ENCODE results near the gene JAM3. TPM values are rescaled to one million over a fixed set of nuclear protein-coding genes. Genes with fewer than 3 reads are reported as not detected.
A peak's percentile ranks its signal among the peaks of the same experiment; 100 is the strongest.

Gene JAM3
- total RNA-seq, 1 donor from 2014 or later: 68.1 TPM

DNA sequence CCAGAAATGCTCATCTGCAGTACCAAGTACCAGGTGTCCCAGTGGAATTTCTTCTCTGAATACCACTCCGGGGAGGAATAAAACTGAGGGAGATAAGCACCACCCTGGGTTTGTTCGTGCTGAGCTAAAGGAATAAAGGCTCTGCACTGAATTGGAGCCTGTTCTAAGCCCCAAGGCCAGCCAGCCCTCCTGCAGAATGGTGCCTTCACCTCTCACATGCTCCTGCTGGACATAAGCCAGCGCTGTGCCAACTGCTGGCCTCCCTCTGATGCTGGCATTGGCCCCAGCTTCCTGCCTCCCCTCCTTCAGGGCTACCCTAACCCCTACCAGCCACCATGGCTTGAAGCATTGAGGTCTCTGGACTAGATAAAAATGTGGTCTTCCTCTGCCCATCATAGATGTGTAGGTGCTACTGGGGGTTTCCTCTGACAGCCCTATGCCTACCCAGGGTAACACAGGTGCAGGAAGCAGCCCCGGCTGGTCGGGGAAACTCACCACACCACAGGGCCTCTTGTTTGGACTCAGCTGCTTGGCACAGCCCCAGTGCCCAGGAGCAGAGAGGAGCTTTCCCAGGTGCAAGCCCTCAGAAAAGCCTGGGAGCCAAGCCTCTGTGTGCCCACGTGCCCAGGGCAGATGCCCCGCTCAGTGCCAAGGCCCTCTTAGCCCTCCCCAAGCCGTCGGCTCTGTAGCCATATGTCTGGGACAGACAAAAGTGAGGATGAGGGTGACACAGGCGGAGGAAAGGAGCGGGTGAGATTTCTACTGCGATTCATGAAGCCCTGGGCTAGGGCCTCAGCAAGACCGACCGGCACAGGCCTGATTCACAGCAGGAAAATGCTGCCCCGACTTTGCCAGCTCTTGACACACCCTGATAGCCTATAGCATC, 34.1 kb upstream of the JAM3 start:
- Histone ChIP-seq H3F3A (ENCODE audit: low read depth) (peaks cover 36% of the 10 kb centered on the region), H3K9me3 (ENCODE audit: low read depth) (no peaks in the 10 kb centered on the region), H3K79me2 (ENCODE audit: low read depth) (no peaks in the 10 kb centered on the region), H2AFZ (replicated peaks) (peak overlapping the region; percentile 18), H3K9ac (no peak overlapping the region), H4K20me1 (ENCODE audit: low read depth) (no peaks in the 10 kb centered on the region), H3K4me2 (peak overlapping the region; percentile 63), H3K4me3 (no peak overlapping the region), H3K27me3 (peaks cover 29% of the 10 kb centered on the region), H3K36me3 (no peaks in the 10 kb centered on the region), H3K4me1 (peaks cover 37% of the 10 kb centered on the region), H3K27ac (no peak overlapping the region)
- peaks cover 74% of the 10 kb centered on the region for H3K4me1 Mint-ChIP-seq
- H3K27ac Mint-ChIP-seq: no peak overlapping the region
- peak overlapping the region; percentile 48 for H3K4me3 Mint-ChIP-seq
- H3K27me3 Mint-ChIP-seq (ENCODE audit: insufficient read depth, low read depth): peaks cover 35% of the 10 kb centered on the region
- no peaks in the 10 kb centered on the region for H3K36me3 Mint-ChIP-seq
- H3K9me3 Mint-ChIP-seq: no peaks in the 10 kb centered on the region
- DNase-seq (ENCODE audit: low spot score): no peak
- TF ChIP-seq, protein P1, sequence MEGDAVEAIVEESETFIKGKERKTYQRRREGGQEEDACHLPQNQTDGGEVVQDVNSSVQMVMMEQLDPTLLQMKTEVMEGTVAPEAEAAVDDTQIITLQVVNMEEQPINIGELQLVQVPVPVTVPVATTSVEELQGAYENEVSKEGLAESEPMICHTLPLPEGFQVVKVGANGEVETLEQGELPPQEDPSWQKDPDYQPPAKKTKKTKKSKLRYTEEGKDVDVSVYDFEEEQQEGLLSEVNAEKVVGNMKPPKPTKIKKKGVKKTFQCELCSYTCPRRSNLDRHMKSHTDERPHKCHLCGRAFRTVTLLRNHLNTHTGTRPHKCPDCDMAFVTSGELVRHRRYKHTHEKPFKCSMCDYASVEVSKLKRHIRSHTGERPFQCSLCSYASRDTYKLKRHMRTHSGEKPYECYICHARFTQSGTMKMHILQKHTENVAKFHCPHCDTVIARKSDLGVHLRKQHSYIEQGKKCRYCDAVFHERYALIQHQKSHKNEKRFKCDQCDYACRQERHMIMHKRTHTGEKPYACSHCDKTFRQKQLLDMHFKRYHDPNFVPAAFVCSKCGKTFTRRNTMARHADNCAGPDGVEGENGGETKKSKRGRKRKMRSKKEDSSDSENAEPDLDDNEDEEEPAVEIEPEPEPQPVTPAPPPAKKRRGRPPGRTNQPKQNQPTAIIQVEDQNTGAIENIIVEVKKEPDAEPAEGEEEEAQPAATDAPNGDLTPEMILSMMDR (IDR thresholded peaks at IDR 0.05): no peak
- TF ChIP-seq EZH2 (IDR thresholded peaks at IDR 0.05): no peak
- TF ChIP-seq EZH2phosphoT487 (IDR thresholded peaks at IDR 0.05): no peak

DNA sequence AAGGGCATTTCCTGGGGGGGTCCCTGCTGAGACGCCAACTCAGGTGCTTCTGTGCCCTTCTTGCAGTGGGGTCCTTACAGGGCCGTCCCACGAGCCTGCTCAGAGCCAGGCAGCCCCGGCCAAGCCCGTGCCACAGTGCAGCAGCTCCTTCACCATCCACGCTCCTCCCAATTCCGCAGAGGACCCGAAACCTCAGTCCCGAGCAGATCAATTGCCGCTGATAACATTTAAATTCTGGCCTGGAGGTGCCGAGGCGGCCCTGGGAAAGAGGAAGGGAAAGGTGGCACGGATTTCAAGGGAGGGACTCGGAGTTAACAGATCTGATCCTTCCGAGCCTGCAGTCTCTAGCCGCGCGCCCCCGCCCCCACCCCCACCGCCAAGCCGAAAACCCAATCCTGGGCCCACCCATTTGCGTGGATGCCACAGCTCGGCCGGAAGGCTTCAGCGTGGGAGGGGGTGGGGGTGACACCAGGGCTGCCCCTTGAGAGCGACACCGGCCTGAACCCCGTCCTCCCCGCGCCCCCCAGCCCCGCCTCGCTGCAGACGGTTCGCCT, 32.3 kb upstream of the JAM3 start:
- Histone ChIP-seq H3K36me3 (no peaks in the 10 kb centered on the region), H3K9ac (no peak overlapping the region), H3K4me3 (peak overlapping the region; percentile 63), H3K79me2 (ENCODE audit: low read depth) (no peaks in the 10 kb centered on the region), H3K4me2 (peak overlapping the region; percentile 77), H3K27ac (no peak overlapping the region), H4K20me1 (ENCODE audit: low read depth) (no peaks in the 10 kb centered on the region), H3K27me3 (peaks cover 12% of the 10 kb centered on the region), H3K9me3 (ENCODE audit: low read depth) (no peaks in the 10 kb centered on the region), H3K4me1 (peaks cover 44% of the 10 kb centered on the region), H3F3A (ENCODE audit: low read depth) (peaks cover 36% of the 10 kb centered on the region), H2AFZ (replicated peaks) (peak overlapping the region; percentile 84)
- DNase-seq (ENCODE audit: low spot score): peak; percentile 47
- peaks cover 25% of the 10 kb centered on the region for H3K27me3 Mint-ChIP-seq (ENCODE audit: insufficient read depth, low read depth)
- H3K36me3 Mint-ChIP-seq: no peaks in the 10 kb centered on the region
- H3K9me3 Mint-ChIP-seq: no peaks in the 10 kb centered on the region
- H3K27ac Mint-ChIP-seq: no peak overlapping the region
- H3K4me1 Mint-ChIP-seq: peaks cover 78% of the 10 kb centered on the region
- peak overlapping the region; percentile 84 for H3K4me3 Mint-ChIP-seq
- no peak for TF ChIP-seq EZH2 (IDR thresholded peaks at IDR 0.05)
- no peak for TF ChIP-seq EZH2phosphoT487 (IDR thresholded peaks at IDR 0.05)
- TF ChIP-seq, protein P1 (IDR thresholded peaks at IDR 0.05): no peak

DNA sequence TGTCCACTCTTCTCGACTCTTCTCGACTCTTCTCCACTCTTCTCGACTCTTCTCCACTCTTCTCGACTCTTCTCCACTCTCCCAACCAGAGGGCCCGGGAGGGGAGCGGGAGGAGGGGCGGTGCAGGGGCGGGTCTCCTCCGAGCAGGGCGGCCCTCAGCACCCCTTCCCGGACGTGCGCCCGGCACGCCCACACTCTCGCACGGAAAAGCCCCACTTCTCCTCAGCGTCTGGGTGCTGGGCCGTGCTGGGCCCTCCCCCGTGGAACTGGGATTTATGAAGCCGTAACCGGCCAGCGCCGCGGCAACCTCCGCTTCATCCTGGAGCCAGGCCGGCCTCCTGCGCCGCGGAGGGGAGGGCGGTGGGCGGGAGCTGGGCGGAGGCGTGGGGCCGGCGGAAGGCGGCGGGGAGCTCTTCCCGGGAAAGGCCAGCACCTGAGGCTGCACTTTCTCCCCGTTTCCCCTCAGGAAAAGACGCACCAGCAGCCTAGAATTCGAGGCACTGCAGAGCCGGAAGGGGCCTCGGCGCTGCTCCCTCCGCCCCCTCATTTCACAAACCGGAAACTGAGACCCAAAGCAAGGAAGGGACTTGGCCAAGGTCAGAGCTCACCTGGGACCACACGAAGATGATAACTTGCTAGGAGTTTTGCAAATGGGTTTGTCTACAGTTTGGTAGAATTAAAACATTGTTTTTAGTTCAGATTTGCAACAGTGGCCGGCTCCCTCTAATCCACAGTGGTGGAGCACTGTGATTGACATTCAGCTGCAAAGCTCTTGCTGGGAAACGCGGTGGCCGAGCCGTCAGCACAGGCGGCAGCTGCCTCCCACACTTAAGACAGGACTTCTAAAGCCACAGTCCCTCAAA, 31.6 kb upstream of the JAM3 start:
- H3K36me3 Mint-ChIP-seq: no peaks in the 10 kb centered on the region
- no peak for TF ChIP-seq EZH2phosphoT487 (IDR thresholded peaks at IDR 0.05)
- TF ChIP-seq EZH2 (IDR thresholded peaks at IDR 0.05): no peak
- TF ChIP-seq, protein P1 (IDR thresholded peaks at IDR 0.05): no peak
- Histone ChIP-seq H3K9ac (no peak overlapping the region), H3K9me3 (ENCODE audit: low read depth) (no peaks in the 10 kb centered on the region), H3F3A (ENCODE audit: low read depth) (peaks cover 36% of the 10 kb centered on the region), H3K4me3 (peak overlapping the region; percentile 63), H3K79me2 (ENCODE audit: low read depth) (no peaks in the 10 kb centered on the region), H3K27me3 (peaks cover 11% of the 10 kb centered on the region), H3K36me3 (no peaks in the 10 kb centered on the region), H3K4me2 (peak overlapping the region; percentile 77), H2AFZ (replicated peaks) (peak overlapping the region; percentile 84), H3K4me1 (peaks cover 44% of the 10 kb centered on the region), H3K27ac (no peak overlapping the region), H4K20me1 (ENCODE audit: low read depth) (no peaks in the 10 kb centered on the region)
- peaks cover 19% of the 10 kb centered on the region for H3K27me3 Mint-ChIP-seq (ENCODE audit: insufficient read depth, low read depth)
- H3K27ac Mint-ChIP-seq: peak overlapping the region; percentile 98
- peaks cover 75% of the 10 kb centered on the region for H3K4me1 Mint-ChIP-seq
- peak; percentile 79 for DNase-seq (ENCODE audit: low spot score)
- H3K9me3 Mint-ChIP-seq: no peaks in the 10 kb centered on the region
- H3K4me3 Mint-ChIP-seq: peak overlapping the region; percentile 90
